HG03135 (cell line): ENCODE results near the gene CHST11.

Experiments
- ATAC-seq: cut with Tn5 transposase; IDR thresholded peaks from one replicate; pipeline ENCODE4 v1.9.1; 2021; ENCODE audit warnings: mild to moderate bottlenecking, moderate library complexity; ENCODE audit not compliant: unreplicated experiment

The CHST11 gene

GRCh38 chr12:104459368-104459909, 2.7 kb downstream of the CHST11 start:
- no peak for ATAC-seq

GRCh38 chr12:104460041-104460719, 3.4 kb downstream of the CHST11 start:
- ATAC-seq = no peak

DNA sequence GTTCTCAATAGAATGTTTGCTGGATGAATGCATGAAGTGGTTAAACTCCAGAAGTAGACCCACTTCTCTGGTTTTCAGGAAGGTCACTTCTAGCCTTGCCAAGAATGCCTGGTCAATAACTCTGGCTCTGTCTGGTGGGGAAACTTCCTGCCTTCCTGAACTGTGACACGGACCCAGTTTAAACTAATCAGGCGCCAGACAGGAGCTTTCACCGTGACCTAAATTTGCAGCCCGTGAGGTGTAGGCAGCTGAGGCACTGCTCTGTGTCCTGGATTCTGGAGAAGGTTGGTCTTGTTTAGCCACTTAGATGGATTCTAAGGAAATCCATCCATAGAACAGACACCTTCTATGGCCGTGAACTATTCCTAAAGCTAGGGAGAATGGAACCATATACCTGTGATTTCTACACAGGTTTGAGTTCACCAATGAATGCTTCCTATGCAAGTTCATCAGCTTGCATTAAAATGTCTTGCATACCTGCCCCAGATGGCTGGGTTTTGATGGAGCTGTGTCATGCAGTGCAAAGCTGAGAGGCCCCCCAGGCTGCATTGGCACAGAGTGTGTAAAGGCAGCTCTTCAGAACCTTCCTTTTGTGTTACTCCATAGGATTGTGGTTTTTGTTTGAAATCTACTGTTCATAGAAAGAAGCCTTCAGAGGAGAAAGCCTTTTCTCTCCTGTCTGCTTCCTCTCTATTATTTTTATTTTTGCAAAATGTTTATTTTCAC, 4.4 kb downstream of the CHST11 start:
- ATAC-seq = no peak

DNA sequence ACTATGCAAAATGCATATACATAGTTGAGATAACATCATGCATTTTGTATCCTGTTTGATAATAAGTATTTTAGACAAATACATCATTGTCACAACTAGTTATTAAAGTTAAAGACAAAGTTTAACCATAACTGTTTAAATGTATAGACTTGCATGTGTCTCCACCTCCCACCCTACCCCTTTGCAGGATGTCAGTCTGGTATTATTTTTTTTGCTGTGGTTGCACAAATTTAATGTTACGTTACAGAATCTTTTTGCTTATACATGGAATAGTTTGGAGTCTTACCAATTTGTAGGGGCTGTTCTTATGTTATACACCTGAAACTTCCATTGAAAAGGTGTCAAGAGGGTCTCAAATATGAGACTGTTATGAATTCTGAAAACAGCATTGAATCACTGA, 5.6 kb downstream of the CHST11 start:
- ATAC-seq = no peak

- ATAC-seq = peak; percentile 51
Measured at GRCh38 chr12:104462931-104463339, 6.2 kb downstream of the CHST11 start.

DNA sequence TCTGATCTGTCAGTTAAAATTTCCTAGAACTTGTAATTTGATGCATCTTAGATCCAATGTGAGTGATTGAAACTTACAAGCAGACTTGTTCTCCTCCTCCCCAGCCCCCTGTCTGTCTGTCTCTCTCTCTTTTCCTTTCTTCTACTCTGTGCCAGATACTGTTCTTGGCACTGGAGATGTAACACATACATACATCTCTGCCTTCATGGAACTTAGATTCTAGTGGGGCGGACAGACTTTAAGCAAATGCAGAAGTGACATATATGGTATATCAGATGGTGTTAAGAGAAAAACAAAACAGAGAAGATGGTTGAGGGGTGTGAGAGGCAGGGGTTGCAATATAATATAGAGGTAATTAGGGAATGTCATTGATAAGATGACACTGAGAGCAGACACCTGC, 6.6 kb downstream of the CHST11 start:
- no peak for ATAC-seq

DNA sequence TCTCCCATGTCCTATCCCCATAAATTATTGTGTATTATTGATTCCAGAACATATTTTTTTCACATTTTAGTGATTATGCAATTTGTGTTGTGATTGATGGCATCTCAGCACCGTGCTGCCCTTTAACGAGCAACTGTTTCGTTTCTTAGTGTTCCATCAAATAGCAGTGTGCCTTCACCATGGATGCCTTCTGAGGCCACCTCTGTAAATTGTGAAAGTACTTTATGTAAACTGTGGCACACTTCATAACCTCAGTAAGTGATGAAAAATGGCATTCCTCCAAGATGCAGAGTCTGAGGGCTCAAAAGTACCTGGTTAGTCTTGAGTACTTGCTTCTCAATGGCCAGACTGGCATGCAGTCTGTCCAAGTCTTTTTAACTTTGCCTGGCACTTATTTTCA, 8.2 kb downstream of the CHST11 start:
- ATAC-seq = no peak

DNA sequence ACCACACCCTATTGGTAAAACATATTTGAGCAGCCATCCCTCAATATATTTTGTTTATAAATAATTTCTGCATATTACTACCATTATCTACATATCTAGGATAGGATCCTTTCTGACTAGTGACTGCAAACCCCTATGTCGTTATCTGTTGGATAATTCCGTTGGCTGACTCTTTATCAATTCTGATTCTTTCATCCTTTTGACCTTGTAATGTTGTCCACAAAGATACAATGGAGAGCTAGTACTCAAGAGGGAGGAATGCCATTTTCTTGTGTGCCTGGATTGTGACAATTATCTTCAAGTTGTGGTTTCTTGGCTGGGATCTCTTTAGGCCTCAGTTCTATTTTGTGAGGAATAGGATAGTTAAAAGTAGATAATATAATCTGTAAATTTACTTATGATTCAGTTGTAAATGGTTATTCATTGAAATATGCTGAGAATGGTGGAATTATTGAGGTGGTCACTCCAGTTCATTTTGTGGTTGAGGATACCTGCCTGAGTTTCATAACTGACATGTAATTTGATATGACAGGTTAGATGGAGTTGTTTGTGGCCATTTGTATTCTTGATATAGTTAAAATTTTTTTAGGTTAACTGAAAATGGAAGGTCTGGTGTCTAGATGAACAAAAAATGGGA, 10.1 kb downstream of the CHST11 start:
- ATAC-seq = no peak

DNA sequence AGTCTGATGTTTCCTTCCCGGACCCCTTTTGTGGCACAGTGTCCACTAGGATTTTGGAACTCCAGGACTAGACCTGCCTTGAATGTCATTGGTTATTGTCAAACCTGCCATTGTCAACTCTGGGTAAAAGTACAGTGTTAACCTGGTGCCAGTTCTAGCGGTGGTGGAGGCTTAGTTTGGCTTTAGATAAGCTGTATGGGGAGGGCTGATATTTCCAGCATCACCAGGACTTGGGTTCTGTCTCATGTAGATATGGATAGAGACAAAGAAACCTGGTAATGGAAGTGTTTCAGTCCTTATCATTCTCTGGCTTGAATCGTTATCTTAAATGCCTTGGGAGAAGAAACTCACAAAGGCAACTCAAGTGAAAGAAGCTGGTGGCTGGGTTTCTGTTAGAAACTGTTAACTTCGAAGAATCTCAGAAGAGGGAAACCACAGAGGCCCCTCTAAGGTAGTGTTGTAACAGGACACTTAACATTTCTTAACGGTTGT, 10.6 kb downstream of the CHST11 start:
- ATAC-seq = no peak

- ATAC-seq = no peak
Measured at GRCh38 chr12:104468371-104468770, 11.6 kb downstream of the CHST11 start.

GRCh38 chr12:104469066-104469465, 12.3 kb downstream of the CHST11 start:
- ATAC-seq = no peak

GRCh38 chr12:104469523-104469922, 12.8 kb downstream of the CHST11 start:
- ATAC-seq = no peak

DNA sequence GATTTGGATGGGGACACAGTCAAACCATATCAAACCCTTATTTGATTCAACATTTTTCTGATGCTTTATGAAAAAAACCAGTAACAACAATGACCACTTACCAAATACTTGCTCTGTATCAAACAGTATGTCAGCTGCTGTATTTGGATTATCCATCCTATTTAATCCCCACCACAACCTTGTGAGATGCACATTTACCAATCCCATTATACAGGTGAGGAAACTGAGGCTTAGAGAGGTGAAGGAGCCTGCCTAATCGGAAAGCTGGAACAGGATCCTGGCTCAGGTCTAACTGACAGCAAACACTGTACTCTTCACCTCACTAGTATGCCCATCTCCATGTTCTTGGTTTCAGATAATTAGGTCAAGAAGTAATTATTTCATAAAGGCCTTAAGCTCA, 13.8 kb downstream of the CHST11 start:
- no peak for ATAC-seq

- no peak for ATAC-seq
Measured at GRCh38 chr12:104471336-104471735, 14.6 kb downstream of the CHST11 start.

DNA sequence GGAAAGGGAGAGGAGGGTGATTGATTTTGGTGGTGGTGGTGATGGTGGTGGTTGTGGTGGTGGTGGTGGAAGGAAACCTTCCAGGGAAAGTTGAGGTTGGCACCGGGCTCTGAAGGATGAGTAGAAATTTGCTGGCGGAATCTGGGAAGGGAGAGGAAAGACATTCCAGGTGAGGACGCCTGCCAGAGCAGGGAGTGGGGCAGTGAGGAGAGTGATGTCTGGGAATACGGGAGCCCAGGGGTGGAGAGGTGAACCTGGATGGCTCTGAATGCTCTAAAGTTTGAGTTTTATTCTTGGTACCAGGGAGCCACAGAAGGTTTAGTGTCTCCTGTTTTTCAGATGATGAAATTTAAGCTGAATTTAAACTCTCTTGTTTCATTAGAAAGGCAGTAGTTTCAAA, 16.0 kb downstream of the CHST11 start:
- ATAC-seq = no peak

GRCh38 chr12:104473374-104473983, 16.7 kb downstream of the CHST11 start:
- peak; percentile 48 for ATAC-seq

GRCh38 chr12:104475271-104475670, 18.5 kb downstream of the CHST11 start:
- no peak for ATAC-seq

DNA sequence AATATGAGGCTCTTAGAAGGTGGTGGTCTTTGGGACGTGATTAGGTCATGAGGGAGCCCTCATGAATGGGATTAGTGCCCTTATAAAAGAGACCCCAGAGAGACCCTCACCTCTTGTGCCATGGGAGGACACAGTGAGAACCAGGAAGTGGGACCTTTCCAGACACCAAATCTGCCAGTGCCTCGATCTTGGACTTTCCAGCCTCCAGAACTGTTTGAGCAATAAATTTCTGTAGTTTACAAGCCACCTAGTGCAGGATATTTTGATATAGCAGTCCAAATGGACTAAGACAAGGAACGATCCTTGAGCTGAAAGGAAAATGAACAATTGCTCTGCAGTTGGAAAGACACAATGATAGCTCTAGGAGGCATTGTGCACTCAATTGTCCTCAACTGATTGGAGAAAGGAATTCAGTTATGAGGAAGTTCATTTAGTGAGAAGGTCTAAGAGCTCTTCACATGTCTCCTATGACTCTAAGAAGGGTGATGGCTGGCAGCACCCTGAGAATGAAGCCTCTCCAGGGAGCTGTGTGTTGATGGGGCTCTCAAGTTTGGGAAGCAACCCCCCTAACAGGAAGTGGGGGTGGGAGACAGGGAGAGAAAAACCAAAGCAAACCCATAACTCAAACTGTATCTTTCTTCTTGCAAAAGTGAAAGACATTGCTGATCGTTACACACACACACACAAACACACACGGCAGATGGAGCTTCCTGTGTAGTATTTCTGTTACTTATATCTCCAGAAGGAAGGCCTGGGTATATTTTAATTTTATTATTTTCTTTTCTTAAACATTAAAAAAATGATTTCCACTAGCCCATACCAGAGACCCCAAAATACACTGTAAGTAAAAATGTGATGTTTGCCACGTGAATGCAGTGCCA, 21.0 kb downstream of the CHST11 start:
- no peak for ATAC-seq

- ATAC-seq = peak; percentile 83
Measured at GRCh38 chr12:104478396-104479122, 21.8 kb downstream of the CHST11 start.
